GM20000 (cell line): ENCODE measurements around the gene TYW1B.
"Not testable (repeated sequence)": the region's sequence is repeated elsewhere in the genome, so short reads cannot be mapped to it uniquely, and the experiment has no call there.

Experiments used
- DNase-seq: peaks from one replicate; pipeline ENCODE4 v3.0.0; 2012; ENCODE audit warnings: low spot score
- TF ChIP-seq, protein P1 (sequence below): IDR thresholded peaks from 2 replicates; pipeline ENCODE4 v1.5.1; 2012; ENCODE audit warnings: mild to moderate bottlenecking, control low read depth; ENCODE audit errors: extremely low read depth, missing control alignments

TYW1B gene

DNA sequence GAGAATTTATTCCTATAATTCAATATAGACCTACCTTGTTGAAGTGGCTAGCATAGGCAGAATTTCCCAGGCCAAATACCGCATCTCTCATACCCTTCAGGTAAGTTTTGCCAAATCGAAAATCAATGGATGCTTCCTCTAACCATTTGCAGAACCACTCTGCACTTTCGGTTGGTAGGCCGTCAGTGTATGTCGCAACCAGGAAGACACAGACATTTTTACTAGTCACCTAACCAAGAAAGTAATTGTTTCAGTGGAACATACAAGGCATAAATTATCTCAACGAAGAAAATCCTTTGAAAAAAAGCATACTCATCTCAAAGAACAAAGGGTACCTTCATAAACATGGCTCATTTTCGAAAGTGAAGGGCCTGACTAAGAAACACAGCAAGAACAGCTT is 17.6 kb downstream of the TYW1B start:
- not testable (repeated sequence) for DNase-seq

DNA sequence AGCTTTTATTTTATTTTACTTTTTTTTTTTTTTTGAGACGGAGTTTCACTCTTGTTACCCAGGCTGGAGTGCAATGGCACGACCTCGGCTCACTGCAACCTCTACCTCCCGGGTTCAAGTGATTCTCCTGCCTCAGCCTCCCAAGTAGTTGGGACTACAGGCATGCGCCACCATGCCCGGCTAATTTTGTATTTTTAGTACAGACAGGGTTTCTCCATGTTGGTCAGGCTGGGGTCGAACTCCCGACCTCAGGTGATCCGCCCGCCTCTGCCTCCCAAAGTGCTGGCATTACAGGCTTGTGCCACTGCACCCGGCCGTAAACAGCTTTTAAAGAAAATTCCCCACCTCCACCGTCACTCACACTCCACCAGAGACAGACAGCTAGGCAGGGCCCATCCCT is 19.5 kb downstream of the TYW1B start:
- DNase-seq: not testable (repeated sequence)

DNA sequence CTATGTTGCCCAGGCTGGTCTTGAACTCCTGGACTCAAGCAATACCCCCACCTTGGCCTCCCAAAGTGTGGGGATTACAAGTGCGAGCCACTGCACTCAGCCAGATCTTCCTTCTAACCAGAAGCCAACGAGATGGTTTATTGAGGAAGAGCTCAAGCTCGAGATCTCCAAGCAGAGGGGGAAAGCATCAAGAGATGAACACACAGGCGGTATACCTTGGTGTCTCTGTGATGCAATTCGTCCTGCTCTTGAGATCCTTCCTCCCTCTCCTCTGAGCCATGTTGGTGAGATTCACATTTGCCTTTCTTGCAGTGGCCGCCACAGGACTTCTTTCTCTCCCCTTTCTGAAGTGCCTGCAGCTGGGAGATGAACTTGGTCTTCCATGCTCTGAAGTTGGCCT is 21.1 kb downstream of the TYW1B start:
- not testable (repeated sequence) for DNase-seq

DNA sequence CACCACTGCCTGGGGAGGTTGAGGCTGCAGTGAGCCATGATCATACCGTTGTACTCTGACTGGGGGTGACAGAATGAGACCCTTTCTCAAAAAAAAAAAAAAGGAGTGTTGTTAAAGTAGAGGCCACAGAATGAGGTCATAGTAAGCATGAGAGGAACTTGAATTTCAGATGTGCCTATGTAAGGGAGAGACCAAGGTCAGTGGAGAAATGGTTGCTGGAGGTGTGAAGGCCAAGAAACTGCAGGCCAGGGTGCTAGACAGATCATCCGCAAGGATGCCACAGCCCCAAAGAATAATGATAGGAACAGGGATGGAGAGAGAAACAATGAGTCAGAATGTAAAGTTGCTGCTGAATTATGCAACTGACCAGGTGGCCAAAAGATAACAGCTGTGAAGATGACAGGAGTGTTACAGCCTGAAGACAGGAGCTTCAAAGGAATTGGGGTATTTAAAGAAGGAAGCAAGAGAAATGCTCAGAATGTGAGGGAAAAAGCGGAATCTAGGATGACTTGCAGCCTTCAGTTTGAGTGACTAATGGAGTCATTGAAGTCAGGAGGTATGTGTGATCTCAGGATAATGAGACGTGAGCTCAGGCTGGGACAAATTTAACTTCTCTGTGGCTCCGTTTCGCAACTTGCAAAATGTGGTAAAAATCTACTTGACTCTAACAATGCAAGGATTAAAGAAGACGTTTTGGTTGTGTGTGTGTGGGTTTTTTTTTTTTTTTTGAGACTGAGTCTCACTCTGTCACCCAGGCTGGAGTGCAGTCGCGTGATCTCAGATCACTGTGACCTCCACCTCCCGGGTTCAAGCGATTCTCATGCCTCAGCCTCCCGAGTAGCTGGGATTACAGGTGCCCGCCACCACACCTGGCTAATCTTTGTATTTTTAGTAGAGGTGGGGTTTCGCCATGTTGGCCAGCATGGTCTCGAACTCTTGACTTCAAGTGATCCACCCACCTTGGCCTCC is 22.2 kb downstream of the TYW1B start:
- TF ChIP-seq, protein P1, sequence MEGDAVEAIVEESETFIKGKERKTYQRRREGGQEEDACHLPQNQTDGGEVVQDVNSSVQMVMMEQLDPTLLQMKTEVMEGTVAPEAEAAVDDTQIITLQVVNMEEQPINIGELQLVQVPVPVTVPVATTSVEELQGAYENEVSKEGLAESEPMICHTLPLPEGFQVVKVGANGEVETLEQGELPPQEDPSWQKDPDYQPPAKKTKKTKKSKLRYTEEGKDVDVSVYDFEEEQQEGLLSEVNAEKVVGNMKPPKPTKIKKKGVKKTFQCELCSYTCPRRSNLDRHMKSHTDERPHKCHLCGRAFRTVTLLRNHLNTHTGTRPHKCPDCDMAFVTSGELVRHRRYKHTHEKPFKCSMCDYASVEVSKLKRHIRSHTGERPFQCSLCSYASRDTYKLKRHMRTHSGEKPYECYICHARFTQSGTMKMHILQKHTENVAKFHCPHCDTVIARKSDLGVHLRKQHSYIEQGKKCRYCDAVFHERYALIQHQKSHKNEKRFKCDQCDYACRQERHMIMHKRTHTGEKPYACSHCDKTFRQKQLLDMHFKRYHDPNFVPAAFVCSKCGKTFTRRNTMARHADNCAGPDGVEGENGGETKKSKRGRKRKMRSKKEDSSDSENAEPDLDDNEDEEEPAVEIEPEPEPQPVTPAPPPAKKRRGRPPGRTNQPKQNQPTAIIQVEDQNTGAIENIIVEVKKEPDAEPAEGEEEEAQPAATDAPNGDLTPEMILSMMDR: no peak
- no peak for DNase-seq

DNA sequence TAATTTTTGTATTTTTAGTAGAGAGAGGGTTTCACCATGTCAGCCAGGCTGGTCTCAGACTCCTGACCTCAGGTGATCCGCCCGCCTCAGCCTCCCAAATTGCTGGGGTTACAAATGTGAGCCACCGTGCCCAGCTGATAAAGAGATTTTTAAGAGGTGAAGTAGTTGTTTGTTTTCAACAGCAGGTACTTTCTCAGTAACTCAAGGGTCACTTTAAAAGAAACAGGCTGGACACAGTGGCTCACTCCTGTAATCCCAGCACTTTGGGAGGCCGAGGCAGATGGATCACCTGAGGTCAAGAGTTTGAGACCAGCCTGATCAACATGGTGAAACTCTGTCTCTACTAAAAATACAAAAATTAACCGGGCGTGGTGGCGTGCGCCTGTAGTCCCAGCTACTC is 24.2 kb downstream of the TYW1B start:
- DNase-seq: not testable (repeated sequence)

DNA sequence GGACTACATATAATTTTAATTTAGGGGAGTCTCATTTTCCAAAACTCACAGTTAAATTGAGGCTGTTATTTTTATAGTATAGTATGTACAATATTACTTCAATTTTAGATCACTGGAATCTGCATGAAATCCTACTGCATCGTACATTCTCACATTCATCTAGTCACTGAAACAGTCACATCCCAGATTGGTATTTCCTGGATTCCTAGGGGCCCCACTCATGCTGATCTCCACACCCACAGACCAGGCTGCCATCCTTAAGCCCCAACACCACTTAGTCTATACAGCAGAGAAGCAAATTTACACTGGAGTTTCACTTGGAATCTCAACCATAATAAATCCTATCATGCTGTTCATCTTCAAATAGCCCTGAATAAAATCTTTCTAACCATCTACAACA is 26.4 kb downstream of the TYW1B start:
- DNase-seq: not testable (repeated sequence)

DNA sequence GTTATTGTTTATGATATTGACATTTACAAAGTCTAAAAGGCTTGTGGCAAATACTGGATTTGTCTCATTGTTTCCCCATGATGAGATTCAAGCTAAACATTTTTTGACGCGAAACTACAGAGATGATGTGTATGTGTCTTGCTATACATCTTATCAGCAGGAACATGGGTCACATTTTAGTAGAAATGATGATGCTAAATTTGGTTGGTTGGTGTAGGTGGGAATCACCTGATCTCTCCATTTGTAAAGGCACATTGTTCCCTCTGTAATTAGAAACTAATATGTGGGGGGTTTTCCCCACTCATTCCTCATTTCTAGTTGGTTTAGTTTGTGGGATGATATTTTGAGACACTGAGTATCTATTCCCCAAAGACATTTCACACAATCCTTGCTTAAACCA is 32.6 kb downstream of the TYW1B start:
- not testable (repeated sequence) for DNase-seq

DNA sequence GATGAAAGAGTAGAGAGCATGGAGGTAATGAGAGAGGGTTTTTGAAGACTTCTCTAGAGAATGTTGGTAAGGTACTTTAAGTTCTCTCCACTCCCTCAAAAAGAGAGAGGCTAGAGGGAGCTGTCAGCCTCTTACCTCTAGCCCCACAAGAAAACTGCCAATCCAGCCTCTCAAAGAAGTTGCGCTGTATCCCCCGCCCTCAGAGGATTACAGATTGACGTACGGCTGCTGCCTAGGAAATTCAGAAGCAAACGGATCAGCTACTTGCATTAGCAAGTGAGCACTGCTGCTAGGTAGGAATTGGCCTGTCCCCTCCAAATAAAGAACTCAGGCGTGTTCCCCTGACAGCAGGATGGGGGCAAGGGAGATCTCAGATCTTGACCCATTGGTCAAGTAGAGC is 34.2 kb downstream of the TYW1B start:
- TF ChIP-seq, protein P1: no peak
- no peak for DNase-seq

DNA sequence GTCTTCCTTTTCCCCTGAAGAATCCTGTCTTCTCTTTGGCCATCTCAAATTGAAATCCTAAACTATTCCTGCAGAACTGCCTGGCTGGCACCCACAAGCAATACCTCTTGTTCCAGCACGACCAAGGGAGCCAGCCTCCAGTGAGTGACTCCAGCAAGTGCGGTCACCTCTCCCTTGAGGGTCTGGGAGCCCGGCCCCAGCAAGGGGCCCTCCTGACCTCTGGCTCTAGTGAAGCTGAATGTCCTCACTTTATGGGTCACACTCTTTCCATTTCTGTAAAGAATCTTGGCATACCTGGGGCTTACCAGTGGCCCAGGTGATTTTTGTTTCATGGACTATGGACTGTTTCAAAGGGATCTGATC is 37.3 kb downstream of the TYW1B start:
- DNase-seq: not testable (repeated sequence)

DNA sequence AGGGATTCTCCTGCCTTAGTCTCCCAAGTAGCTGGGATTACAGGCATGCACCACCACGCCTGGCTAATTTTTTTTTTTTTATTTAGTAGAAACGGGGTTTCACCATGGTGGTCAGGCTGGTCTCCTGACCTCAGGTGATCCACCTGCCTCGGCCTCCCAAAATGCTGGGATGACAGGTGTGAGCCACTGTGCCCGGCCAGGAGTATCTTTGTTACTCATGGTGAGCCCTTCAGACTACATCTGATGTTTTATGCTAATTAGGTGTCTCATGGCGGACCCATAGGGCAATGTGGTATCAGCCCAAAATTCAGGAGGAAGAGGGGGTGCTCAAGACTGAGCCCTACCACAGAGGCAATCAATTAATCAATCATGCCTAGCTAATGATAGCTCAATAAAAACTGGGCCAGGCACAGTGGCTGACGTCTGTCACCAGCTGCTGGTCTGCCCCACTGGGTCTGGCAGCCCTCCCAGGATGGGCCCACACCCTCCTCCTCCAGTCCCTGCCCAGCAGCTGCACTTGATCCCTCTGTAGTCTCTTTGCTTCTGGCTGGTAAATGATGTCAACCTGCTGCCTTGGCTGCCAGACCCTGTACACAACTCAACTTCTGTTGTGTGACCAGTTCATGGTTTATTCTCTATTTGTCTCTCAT is 37.8 kb downstream of the TYW1B start:
- not testable (repeated sequence) for DNase-seq

DNA sequence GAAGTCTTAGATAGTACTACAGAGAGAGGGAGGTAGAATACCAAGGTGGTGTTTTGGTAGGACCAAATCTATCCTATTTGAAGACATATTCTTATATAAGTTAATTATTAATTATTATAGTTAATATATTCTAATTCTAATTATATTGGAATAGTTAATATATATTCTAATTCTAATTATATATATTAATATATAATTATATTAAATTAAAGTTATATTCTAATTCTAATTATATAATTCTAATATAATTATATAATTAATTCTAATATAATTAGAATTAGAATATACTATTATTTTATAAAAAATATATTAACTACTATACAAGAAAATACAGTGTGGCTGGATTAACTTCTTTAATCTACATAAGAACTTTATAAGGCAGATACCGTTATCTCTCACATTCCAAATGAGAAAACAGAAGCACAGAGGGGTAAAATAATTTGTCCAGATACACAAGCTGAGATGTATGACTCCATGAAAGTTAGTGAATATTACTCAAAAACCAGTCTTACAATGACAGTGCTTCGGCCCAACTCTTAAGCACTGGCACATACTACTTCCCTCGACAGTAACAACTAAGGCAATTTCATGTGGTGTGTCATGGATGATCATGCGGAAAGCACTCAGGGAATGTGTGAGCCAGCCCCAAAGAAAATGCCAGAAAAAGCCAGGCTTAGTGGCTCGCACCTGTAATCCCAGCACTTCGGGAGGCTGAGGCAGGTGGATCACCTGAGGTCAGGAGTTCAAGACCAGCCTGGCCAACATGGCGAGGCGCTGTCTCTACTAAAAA is 42.6 kb downstream of the TYW1B start:
- TF ChIP-seq, protein P1: no peak
- DNase-seq: no peak

DNA sequence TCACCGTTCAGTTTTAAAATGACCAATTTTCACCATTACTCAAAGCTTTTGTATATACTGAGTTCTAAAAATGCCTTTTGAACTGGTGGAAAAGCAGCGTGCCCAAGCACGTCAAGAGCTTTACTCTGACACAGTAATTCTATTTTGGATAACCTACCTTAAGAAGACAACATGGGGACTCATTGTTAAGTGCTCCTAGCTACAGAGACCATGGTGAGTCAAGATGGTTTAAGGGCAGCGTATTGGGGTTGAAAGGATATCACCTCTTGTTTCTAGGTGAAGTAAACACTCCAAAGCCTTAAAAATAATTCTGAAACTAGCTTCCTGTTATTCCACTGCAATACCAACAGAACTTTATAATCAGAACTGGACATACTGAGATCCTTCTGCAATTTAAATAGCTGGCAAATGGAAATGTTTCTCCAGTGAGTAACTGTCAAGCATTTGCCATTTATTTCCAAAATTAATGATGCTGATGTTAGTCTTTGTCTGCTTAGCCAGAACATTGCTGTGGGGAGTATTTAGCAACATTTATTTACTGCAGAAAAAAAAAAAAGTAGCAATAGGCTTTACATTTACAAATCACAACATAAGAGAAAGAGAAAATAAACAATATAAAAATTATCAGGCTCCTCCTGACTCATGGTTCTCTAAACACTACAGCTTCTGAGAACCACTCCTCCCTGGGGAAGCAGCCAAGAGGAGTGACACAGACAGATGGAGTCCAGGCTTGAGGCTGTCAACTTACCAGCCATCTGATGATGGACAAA is 44.2 kb downstream of the TYW1B start:
- DNase-seq: not testable (repeated sequence)
